Measurements from ENCODE around the gene ATG5. TPM values are rescaled to one million over a fixed set of nuclear protein-coding genes. Genes with fewer than 3 reads are reported as not detected.
"Not testable (repeated sequence)": the region's sequence is repeated elsewhere in the genome, so short reads cannot be mapped to it uniquely, and the experiment has no call there.

ATG5 gene
- polyA plus RNA-seq, 1 donor, result 54.2 TPM

DNA sequence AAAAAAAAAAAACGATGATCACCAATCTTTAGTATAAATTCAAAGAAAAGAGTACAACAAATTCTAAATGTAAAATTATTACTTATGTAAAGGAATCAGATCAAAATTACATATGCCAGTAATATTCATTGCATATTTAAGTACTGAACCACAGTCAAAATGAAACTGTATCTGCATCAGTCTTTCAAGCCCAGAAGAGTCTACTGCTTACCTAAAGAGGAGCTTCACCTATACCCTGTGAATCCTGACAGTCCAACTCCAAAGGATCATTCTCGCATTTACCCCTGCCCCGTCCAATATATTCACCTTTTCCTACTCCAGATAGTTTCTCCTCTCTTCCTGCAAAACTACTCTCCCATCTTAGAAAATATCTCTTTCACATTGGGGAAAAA lies 9.2 kb downstream of the ATG5 start:
- DNase-seq, result no peak

DNA sequence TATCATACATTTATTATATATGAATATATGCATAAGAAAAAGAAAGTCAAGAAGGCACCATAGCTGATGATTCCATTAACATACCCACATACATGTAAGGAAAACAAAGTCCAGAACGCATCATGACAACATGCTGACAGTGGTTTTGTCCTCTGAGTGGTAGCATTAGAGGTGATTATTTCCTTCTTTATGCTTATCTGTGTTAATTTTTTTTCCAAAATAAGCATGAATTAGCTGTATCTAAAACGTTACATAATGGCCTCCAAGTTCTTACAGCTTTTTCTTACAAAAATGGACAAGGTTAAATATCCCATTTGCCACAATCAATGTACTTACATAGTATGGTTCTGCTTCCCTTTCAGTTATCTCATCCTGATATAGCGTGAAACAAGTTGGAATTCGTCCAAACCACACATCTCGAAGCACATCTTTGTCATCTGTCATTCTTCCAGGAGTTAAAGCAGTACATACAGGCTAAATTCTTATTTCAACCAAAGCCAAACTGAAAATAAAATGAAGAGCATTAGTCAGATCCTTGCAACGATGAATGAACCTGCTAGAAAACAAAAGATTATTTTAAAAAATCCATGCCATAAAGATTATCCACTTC lies 9.7 kb downstream of the ATG5 start:
- no peak for DNase-seq

DNA sequence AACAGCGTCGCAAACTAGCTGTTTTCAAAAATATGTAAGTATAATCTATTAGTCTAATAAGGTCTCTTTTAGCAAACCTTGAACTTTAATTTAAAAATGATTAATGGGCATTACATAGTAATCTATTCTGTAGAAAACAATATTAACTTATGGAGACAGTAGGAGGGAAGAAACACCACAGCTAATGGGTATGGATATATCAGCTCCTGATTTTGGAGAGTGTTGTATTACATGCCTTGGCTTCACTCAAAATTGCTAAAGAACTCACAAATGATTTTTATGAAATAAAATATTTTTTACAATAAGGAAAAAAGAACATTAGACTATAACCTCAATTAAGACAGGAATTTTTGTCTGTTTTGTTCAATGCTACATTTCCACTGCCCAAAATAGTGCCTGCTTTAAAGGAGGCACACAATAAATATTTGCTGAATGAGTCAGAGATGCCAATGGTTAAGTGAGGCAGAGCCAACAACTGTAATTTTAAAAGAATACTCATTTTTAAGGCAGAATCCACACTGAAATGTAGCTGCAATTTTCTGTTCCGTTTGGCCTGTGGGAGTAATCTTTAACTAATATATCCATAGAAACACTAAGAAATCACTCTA lies 15.7 kb downstream of the ATG5 start:
- no peak for DNase-seq

DNA sequence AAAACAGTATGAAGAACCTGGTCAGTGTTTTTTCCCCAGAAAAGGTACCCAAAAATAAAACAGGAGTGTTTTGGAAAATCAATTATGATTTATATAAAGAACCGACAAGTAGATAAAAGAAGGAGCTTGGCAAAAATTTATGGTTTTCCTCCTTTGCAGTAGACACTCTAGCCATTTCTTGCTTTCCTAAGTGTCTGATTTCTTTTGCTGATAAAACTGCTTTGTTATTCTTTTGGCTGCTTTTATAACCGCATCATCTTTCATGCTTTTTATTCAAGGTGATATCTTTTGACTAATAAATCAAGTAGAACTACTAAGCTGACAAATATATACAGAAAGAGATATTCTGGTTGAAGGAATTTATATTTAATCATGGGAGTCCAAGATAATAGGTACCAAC lies 16.6 kb downstream of the ATG5 start:
- no peak for DNase-seq

DNA sequence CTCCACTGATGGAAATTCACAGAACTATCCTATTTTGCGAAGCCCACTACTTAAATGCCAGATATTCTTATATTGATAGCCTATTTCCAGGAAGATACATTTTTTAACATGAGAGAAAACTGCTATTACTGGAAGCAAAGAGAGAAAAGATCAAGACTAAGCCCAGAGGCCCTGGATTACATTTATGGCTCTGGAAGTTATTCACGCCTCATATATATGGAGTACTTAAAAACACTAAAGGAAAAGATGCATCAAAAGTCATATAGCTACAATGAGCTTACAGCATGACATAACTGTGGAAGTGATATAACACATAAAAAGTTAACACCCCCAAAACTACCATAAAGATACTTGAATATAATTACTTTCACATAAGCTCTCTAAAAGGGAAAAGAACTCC lies 19.8 kb downstream of the ATG5 start:
- DNase-seq, result no peak

DNA sequence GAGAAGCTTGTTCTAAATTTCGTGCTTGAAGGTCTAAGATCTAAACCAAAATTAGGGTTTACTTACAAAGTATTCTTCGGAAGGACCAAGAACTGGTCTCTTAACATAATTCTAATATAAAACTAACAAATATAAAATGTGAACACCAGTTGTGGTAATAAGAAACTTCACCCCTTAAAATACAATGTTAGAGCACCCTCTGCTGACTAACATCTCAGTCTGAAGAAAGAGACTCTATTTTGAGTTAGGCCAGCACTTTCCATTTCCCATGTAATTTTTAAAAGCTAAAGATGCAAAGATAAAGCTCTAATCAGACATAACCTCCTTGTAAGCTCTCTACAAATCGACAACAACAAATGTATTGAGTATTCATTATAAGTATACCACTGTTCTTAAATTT lies 24.6 kb downstream of the ATG5 start:
- DNase-seq, result peak; percentile 21

DNA sequence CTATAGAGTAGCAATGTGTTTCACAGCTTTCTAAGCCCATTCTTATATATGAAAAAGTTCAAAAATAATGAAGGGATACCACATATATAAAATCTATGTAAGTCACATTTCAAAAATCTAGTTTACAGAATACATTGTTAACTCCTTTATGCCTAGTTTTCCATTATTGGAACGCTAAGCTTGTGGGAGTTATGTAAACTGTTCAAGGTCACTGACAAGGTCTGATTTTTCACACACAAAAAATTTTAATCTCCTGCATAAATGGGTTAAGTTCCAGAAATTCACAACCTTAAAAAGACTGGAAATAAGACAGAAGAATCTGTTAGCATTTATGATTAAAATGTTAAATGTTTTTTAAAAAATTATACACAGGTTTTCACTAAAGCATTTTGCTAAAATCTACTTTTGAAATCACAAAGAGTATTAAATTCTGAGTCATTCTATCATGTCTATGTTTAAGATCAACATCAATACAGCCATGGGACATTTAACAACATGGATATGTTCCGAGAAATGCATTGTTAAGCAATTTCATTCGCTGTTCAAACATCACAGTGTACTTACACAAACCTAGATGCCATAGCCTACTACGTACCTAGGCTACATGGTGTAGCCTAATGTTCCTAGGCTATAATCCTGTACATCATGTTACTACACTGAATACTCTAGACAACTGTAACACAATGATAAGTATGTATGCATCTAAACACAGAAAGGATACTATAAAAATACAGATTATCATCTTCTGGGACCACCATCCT lies 25.4 kb downstream of the ATG5 start:
- DNase-seq, result no peak

DNA sequence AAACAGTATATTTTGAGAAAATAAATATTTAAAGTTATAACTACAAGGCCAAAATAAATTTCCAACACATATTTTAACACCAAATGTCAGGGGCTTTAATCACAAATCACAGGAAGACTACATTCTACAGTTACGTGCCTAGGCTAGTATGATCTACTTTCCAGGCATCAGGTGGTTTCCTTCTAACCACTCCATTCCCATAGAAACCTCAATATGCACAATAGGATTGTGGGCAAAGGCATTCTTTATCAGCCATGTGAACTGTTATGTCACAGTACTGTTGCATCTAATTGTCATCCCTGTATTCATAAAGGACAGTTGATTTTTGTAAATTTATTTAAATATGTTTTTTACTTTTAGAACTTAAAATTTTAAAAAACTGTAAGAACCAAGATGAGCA lies 32.4 kb downstream of the ATG5 start:
- no peak for DNase-seq

DNA sequence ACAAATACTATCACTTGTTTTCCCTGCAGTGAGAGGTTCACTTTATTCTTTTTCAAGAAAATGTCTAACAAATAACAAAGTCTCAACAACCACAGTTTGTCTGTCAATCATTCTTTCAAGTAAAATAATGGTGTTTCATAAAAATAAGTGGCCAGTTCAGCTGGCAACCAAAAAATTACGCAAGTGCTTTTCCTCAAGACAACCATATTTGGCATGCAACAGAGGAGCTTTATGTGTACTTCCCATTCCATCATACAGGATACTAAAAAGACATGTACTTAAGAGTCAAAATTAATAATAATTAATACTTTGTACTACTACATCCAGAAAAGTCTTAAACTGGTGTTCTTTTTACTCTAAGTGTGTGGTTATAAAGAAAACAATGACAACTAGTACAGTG lies 34.6 kb downstream of the ATG5 start:
- no peak for DNase-seq

DNA sequence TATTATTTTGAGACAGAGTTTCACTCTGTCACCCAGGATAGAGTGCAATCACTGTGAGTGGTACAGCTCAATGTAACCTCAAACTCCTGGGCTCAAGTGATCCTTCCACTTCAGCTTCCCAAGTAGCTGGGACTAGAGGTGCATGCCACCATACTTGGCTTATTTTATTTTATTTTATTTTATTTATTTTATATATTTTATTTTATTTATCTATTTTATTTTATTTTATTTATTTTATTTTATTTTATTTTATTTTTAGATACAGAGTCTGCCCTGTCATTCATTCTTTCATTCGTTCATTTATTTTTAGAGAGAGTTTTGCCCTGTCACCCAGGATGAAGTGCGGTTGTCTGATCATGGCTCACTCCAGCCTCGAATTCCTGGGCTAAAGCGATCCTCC lies 35.5 kb downstream of the ATG5 start:
- no peak for DNase-seq

DNA sequence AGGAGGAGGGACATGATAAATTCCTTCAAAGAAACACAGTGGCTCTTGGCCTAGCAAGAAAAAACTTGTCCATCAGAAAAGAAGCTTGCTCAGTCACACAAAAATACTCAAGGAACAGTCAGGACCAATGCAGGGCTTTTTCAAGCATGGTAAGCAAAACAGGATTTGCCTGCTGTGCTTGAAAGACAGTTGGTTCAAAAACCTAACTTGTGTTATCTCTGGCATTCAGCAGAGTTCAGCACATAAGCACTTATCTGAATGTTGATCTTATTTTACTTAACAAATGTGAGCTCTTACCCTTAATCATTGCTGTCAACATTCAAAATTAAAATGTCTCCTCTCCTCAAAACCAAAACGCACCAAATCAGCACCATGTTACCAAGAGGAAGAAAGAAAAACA lies 38.3 kb downstream of the ATG5 start:
- DNase-seq, result no peak

DNA sequence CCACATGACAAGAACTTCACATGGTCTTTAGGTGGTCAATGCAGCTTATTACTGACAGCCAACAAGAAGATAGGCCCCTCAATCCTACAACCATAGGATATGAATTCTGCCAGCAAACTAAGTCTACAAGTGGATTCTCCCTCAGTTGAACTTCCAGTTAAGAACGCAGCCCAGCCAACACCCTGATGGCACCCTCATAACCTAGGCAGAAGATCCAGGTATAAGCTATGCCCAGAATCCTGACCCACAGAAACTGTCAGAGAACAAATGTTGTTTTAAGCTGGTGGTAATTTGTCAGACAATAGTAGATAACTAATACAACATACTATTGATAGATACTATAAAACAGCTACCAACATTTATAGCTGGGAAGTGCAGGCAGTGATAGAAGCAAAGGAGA lies 38.8 kb downstream of the ATG5 start:
- DNase-seq, result no peak

DNA sequence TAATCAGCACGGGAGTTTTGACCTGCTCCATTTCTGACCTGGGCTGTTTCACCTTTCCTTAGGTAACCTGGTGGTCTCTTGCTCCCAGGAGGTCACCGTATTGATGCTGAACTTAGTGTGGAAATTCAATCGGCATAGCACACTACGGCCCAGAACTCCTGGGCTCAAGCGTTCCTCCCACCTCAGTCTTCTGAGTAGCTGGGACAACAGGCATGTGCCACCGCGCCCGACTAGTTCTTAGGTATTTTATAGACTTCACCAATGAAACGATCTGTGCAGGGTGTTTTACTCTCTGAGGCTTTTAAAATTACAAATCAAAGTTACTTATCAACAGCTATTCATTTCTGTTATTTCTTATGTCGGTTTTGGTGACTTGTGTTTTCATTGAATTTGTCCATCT lies 42.1 kb downstream of the ATG5 start:
- DNase-seq, result peak; percentile 11

DNA sequence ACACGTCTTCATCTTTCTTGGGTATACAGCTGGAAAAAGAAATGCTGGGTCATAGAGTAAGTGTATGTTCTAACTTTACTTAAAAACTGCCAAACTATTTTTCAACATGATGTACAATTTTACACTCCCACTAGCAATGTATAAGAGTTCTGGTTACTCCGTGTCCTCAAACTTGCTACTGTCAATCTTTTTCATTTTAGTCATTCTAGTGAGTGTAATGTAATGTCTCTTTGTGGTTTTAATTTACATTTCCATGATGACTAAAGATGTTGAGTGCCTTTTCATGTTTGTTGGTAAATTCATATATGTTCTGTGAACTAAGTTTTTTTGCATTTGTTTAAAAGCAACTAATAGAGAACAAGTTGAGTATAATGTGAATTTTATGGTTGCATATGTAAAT lies 43.9 kb downstream of the ATG5 start:
- no peak for DNase-seq

DNA sequence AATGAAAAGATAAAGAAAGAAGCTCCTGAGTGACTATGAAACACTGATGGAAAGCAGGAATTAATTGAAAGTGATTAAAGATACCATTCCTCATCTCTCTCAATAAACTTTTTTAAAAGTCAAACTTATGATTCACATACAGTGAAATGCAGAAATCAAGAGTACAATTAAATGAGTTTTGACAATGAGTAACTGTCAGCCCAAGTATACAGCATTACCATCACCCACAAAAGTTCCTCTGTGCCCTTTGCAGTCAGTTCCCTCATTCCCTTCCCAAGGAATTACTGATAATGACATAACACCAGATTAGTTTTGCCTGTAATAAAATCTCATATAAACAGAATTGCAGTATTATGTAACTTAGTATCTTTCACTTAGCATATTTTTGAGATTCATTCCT lies 44.5 kb downstream of the ATG5 start:
- no peak for DNase-seq

DNA sequence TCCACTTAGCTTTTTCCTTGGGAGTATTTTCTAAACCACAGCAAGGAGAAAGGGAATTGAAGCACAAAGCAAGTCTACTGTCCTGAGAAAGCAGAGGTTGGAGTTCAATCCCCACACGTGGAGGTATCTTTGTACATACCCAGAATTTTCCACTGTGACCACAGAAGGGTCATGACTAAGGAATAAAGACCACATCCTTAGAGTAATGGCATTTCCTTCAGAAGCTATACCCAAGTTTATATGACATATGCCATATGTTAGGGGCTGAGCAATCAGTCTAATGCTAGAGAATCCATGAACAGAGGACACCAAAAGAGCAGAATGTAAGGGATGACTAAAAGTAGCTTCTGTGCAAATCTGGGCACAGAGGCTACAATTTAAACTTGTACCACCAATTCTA lies 46.4 kb downstream of the ATG5 start:
- no peak for DNase-seq

DNA sequence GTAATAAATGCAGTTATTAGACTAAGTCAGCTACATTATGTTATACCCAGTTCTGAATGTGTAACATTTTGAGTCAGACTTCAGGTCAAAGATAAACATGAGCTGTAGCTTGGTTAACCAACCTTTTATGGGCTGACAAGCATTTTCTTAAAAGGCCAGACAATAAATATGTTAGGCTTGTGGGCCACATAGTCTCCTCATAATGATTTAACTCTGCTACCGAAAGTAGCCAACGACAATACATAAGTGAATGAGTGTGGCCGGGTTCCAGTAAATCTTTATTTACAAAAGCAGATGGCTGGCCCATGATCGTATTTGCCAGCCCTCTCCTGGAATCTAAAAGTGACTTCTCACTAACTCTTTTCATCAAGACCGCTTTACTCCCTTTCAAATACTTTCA lies 49.9 kb downstream of the ATG5 start:
- DNase-seq, result no peak

DNA sequence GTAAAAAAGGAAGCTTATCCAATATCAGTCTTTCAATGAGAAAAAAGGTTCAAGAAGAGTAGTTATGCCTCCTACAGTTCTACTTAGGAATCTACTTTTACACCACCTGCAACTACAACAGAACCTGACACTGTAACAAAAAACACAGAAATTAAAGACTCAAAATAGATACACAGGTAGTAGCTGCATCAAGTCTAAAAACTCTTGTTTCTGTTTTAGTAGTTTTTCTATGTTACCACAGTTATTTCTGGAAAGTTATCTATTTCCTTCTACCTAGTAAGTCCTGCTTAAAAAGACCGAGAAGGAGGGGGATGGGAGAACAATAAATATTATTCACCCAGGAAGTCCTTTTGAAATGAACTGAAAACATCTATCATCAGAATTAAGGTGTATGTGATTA lies 52.5 kb downstream of the ATG5 start:
- no peak for DNase-seq

DNA sequence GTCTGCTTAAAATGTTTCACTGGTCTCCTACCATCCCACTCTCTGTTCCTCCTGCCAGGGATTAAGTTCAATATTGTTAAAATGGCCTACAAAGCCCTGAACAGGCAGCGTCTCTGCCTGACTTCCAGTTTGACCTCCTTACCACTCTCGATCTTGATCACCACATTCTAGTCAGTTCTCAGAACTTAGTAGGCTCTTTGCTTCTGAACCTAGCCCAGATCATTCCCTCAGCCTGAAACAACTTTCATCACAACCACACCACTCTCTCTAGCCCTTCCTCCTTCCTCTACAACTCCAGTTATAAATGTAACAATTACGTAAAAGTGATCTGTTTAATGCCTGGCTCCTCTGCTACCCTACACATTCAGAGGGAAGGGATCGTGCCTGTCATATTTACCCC lies 53.3 kb downstream of the ATG5 start:
- DNase-seq, result no peak

DNA sequence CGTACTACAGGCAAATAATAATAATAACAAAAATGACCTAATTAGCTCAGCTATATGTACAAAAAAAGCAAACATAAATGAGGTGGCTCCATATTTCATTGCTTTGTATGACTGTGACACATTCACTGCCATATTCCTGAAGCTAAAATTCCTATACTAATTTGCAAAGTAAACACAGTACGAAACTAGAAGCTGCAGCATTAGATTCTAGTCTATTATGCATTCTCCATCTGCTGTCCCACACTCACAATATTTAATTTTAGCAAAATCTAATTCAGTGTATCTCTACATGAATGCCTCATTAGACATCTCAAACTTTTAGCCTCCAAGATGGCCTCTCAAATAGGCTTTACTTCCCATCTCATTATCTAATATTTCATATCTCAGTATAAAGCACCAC lies 55.1 kb downstream of the ATG5 start:
- no peak for DNase-seq

DNA sequence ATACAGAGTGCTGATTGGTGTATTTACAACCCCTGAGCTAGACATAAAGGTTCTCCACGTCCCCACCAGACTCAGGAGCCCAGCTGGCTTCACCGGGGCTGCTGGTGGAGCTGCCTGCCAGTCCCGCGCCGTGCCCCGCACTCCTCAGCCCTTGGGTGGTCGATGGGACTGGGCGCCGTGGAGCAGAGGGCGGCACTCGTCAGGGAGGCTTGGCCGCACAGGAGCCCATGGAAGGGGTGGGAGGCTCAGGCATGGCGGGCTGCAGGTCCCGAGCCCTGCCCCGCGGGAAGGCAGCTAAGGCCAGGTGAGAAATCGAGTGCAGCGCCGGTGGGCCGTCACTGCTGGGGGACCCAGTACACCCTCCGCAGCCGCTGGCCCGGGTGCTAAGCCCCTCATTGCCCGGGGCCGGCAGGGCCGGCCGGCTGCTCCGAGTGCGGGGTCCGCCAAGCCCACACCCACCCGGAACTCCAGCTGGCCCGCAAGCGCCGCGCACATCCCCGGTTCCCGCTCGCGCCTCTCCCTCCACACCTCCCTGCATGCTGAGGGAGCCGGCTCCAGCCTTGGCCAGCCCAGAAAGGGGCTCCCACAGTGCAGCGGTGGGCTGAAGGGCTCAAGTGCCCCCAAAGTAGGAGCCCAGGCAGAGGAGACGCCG lies 56.2 kb downstream of the ATG5 start:
- not testable (repeated sequence) for DNase-seq

DNA sequence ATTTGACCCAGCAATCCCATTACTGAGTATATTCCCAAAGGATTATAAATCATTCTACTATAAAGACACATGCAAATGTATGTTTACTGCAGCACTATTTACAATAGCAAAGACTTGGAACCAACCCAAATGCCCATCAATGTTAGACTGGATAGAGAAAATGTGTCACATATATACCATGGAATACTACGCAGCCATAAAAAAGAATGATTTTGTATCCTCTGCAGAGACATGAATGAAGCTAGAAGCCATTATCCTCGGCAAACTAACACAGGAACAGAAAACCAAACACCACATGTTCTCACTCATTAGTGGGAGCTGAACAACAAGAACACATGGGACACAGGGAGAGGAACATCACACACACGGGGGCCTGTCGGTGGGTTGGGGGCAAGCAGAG lies 57.1 kb downstream of the ATG5 start:
- not testable (repeated sequence) for DNase-seq

DNA sequence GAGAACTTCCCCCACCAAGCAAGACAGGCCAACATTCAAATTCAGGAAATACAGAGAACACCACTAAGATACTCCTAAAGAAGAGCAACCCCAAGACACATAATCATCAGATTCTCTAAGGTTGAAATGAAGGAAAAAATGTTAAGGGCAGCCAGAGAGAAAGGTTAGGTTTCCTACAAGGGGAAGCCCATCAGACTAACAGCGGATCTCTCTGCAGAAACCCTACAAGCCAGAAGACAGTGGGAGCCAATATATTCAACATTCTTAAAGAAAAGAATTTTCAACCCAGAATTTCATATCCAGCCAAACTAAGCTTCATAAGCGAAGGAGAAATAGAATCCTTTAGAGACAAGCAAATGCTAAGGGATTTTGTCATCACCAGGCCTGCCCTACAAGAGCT lies 61.1 kb downstream of the ATG5 start:
- DNase-seq, result not testable (repeated sequence)
